Type B pancreatic cell (in vitro differentiated cells): ENCODE data around the gene IL1RAPL1. TPM values are rescaled to one million over a fixed set of nuclear protein-coding genes. Genes with fewer than 3 reads are reported as not detected.

ENCODE experiments used
- DNase-seq: peaks from one replicate; pipeline ENCODE4 v3.0.0; 2021; ENCODE audit warnings: mixed read lengths; ENCODE audit not compliant: unreplicated experiment; ENCODE audit errors: extremely low spot score
- H3K27ac Mint-ChIP-seq: 2 replicates; pipeline ENCODE4 v1.8.0; 2021; ENCODE audit warnings: mild to moderate bottlenecking, mixed read lengths
- H3K27me3 Mint-ChIP-seq: 2 replicates; pipeline ENCODE4 v1.8.0; 2021; ENCODE audit warnings: mixed read lengths
- H3K36me3 Mint-ChIP-seq: 2 replicates; pipeline ENCODE4 v1.8.0; 2021; ENCODE audit warnings: mixed read lengths
- H3K4me1 Mint-ChIP-seq: one replicate; pipeline ENCODE4 v1.8.0; 2021; ENCODE audit warnings: mixed read lengths; ENCODE audit not compliant: unreplicated experiment
- H3K4me3 Mint-ChIP-seq: 2 replicates; pipeline ENCODE4 v1.8.0; 2021; ENCODE audit warnings: mild to moderate bottlenecking, mixed read lengths
- H3K9me3 Mint-ChIP-seq: 2 replicates; pipeline ENCODE4 v1.8.0; 2021; ENCODE audit warnings: mixed read lengths
- total RNA-seq: library from RNA; stranded (reverse); gene quantifications from 2 replicates; pipeline ENCODE4 v1.2.1, GENCODE V29; 2021; ENCODE audit warnings: low replicate concordance
- TF ChIP-seq, protein P1 (sequence below): fragments of 200-600 bp; sonication (generic); conservative IDR thresholded peaks from 2 replicates; pipeline ENCODE4 v1.5.0; 2021; ENCODE audit warnings: antibody characterized with exemption, mild to moderate bottlenecking

The IL1RAPL1 gene
- total RNA-seq, 1 donor from 2014 or later, result 2.6 TPM

DNA sequence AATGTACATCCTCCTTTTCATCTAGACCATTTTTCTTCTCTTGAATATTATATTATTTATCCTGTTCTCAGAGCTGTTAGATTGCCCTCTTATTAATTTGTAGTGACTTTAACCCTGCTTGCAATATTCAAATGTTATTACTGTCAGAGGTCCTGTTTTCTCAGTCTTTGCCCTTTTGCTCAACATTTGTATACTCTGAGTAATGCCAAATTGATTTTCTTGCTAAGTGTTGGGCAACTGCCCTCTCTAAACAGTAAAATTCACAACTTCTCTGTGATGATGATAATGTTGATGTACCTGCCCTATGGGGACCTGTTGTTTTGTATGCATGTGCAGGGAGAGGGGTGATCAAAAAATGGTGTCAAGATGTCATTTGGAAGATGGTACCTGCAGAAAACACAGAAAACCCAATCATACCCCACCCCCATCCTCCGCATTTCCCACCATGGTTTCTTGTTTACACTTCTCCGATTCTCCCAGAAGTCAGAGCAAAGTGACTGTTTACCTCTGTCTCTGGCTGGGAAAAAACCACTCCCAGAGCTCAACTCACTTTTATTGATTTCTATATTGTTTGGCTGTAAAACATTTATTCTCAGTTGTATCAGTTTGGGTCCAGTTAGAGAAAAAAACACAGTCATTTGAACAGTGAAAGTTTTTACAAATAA is 694.0 kb downstream of the IL1RAPL1 start:
- Mint-ChIP-seq H3K4me1 (no peaks in the 10 kb centered on the region), H3K27ac (no peak overlapping the region)
- no peak for DNase-seq

DNA sequence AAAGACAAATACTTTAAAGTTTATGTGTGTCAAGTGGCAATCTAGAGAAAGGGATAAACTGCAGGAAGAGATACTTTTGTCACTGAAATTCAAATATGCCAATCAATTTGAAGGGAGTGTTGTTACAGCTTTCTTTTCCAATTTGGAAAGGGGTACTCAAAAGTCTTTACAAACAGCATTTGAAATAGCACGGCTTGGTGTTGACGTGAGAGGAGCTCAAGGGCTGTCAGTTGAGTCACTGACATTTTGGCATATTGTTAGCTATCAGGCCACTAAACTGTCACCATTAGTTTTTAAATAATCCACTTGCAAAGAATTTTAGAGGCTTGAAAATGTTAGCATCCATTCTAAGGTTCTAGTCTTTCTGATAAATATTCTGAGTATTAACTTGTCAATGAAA is 698.4 kb downstream of the IL1RAPL1 start:
- no peaks in the 10 kb centered on the region for H3K27me3 Mint-ChIP-seq
- no peak for DNase-seq
- no peak overlapping the region for H3K27ac Mint-ChIP-seq
- H3K36me3 Mint-ChIP-seq, result no peaks in the 10 kb centered on the region
- TF ChIP-seq, protein P1, sequence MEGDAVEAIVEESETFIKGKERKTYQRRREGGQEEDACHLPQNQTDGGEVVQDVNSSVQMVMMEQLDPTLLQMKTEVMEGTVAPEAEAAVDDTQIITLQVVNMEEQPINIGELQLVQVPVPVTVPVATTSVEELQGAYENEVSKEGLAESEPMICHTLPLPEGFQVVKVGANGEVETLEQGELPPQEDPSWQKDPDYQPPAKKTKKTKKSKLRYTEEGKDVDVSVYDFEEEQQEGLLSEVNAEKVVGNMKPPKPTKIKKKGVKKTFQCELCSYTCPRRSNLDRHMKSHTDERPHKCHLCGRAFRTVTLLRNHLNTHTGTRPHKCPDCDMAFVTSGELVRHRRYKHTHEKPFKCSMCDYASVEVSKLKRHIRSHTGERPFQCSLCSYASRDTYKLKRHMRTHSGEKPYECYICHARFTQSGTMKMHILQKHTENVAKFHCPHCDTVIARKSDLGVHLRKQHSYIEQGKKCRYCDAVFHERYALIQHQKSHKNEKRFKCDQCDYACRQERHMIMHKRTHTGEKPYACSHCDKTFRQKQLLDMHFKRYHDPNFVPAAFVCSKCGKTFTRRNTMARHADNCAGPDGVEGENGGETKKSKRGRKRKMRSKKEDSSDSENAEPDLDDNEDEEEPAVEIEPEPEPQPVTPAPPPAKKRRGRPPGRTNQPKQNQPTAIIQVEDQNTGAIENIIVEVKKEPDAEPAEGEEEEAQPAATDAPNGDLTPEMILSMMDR, result no peak
- no peaks in the 10 kb centered on the region for H3K4me1 Mint-ChIP-seq
- no peaks in the 10 kb centered on the region for H3K9me3 Mint-ChIP-seq
- H3K4me3 Mint-ChIP-seq, result no peak overlapping the region

More for the DNA sequence above, 694.0 kb downstream of the IL1RAPL1 start:
- Mint-ChIP-seq H3K4me3 (no peak overlapping the region), H3K27me3 (no peaks in the 10 kb centered on the region), H3K36me3 (no peaks in the 10 kb centered on the region), H3K9me3 (no peaks in the 10 kb centered on the region)
- TF ChIP-seq, protein P1, result no peak

DNA sequence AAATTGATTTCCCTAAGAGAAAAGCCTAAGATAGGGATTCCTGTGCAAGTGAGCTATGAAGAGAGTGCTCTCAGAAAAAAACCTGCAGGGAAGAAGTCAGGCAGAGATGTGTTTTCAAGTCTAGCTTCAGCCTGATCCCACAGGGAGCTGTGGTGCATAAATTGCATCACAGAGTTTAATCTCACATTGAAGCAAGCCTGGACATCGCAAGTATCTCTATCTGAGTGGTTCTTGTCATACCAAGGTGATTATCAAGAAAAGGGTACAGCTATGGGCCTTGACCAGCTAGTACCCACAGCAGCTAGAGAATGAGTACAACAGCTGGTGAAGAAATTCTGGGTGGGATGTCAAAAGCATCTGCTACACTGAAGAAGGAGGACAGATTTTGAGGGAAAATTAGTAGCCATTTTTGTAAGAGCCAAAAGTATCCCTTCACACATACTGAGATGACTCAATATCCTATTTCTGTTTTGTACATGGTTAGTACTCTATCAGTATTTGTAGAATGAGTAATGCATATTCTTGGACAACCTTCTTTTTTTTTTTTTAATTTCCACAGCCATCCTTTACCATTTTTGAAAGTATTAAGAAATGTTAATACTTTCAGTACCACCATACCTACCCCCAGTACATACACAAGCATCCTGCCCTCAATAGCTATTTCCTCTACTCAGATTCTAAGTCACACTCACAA is 708.9 kb downstream of the IL1RAPL1 start:
- Mint-ChIP-seq H3K27ac (no peak overlapping the region), H3K9me3 (no peaks in the 10 kb centered on the region), H3K36me3 (no peaks in the 10 kb centered on the region), H3K4me1 (no peaks in the 10 kb centered on the region), H3K4me3 (no peak overlapping the region), H3K27me3 (no peaks in the 10 kb centered on the region)
- DNase-seq, result no peak
- TF ChIP-seq, protein P1, result no peak

DNA sequence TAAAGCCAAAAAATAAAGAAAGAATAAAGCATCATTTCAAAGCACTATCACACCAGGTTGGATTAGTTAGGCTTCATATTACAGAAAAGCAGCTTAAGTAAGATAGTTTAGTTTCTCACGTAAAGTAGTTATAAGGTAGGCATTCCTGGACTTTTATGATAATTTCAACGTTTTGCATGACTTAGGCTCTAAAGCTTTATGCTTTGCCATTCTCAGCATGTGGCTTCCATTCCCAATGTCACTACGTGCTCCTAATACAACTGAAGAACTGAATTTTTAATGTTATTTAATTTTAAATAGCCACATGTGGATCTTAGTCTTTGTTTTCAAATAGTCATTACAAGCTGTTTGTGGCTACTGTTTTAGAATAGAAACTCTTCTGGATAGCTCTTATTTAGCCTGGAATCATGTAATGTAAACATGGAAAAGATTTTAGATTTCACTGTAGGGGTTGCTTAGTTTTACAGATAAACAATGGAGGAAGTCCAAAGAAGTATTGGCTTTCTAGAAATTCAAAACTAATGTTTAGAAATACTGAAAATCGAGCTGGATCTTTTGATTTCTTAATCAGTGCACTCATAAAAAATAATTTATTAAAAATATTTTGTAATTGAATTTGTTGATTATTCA is 710.0 kb downstream of the IL1RAPL1 start:
- TF ChIP-seq, protein P1, result no peak
- DNase-seq, result no peak
- Mint-ChIP-seq H3K36me3 (no peaks in the 10 kb centered on the region), H3K4me3 (no peak overlapping the region), H3K4me1 (no peaks in the 10 kb centered on the region), H3K9me3 (no peaks in the 10 kb centered on the region), H3K27me3 (no peaks in the 10 kb centered on the region), H3K27ac (no peak overlapping the region)

DNA sequence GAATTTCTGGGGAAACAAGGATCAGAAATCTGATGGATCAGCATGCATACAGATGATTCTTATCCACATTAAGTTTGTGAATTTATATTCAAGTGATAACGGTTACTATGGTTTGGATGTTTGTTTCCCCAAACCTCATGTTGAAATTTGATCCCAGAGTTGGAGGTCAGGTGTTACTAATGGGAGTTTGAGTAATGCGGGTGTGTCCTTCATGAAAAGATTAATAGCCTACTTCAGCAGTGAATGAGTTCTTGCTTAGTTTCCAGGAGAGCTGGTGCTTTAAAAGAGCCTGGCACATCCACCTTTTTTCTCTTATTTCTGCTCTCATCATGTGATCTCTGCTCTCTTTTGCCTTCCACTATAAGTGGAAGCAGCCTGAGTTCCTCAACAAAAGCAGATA is 712.4 kb downstream of the IL1RAPL1 start:
- TF ChIP-seq, protein P1, result no peak
- Mint-ChIP-seq H3K9me3 (no peaks in the 10 kb centered on the region), H3K4me1 (no peaks in the 10 kb centered on the region), H3K36me3 (no peaks in the 10 kb centered on the region), H3K27ac (no peak overlapping the region), H3K4me3 (no peak overlapping the region), H3K27me3 (no peaks in the 10 kb centered on the region)
- no peak for DNase-seq
